ENCODE measurements around the gene CFAP74.

CFAP74 gene

GRCh38 chr1:2042830-2043773 lies 39.5 kb upstream of the CFAP74 start:
- no peak for DNase-seq (ENCODE audit: low read depth)

- DNase-seq (ENCODE audit: low read depth) = no peak
Observed at GRCh38 chr1:2041887-2042286, 38.3 kb upstream of the CFAP74 start.

GRCh38 chr1:2041305-2041704 lies 37.7 kb upstream of the CFAP74 start:
- DNase-seq (ENCODE audit: low read depth) = no peak

- DNase-seq (ENCODE audit: low read depth) = no peak
Observed at GRCh38 chr1:2039251-2039650, 35.7 kb upstream of the CFAP74 start.

- DNase-seq (ENCODE audit: low read depth) = no peak
Observed at GRCh38 chr1:2038229-2038628, 34.6 kb upstream of the CFAP74 start.

GRCh38 chr1:2037314-2037979 lies 33.9 kb upstream of the CFAP74 start:
- no peak for DNase-seq (ENCODE audit: low read depth)

GRCh38 chr1:2036287-2036686 lies 32.7 kb upstream of the CFAP74 start:
- no peak for DNase-seq (ENCODE audit: low read depth)

- no peak for DNase-seq (ENCODE audit: low read depth)
Observed at GRCh38 chr1:2033165-2033564, 29.6 kb upstream of the CFAP74 start.

- no peak for DNase-seq (ENCODE audit: low read depth)
Observed at GRCh38 chr1:2032737-2033136, 29.2 kb upstream of the CFAP74 start.

GRCh38 chr1:2031546-2032540 lies 28.3 kb upstream of the CFAP74 start:
- no peak for DNase-seq (ENCODE audit: low read depth)

- no peak for DNase-seq (ENCODE audit: low read depth)
Observed at GRCh38 chr1:2030076-2030871, 26.7 kb upstream of the CFAP74 start.

GRCh38 chr1:2029561-2029960 lies 26.0 kb upstream of the CFAP74 start:
- DNase-seq (ENCODE audit: low read depth) = no peak

GRCh38 chr1:2028870-2029560 lies 25.4 kb upstream of the CFAP74 start:
- DNase-seq (ENCODE audit: low read depth) = no peak

- no peak for DNase-seq (ENCODE audit: low read depth)
Observed at GRCh38 chr1:2027961-2028583, 24.5 kb upstream of the CFAP74 start.

- DNase-seq (ENCODE audit: low read depth) = no peak
Observed at GRCh38 chr1:2025491-2025981, 21.9 kb upstream of the CFAP74 start.

- no peak for DNase-seq (ENCODE audit: low read depth)
Observed at GRCh38 chr1:2024887-2025286, 21.3 kb upstream of the CFAP74 start.

GRCh38 chr1:2024451-2024850 lies 20.9 kb upstream of the CFAP74 start:
- DNase-seq (ENCODE audit: low read depth) = no peak

GRCh38 chr1:2023187-2023586 lies 19.6 kb upstream of the CFAP74 start:
- DNase-seq (ENCODE audit: low read depth) = no peak

GRCh38 chr1:2022063-2022770 lies 18.6 kb upstream of the CFAP74 start:
- DNase-seq (ENCODE audit: low read depth) = no peak
